AG04449 (cell line): ENCODE data around the gene OR11A1.

Experiments
- CTCF ChIA-PET: fragments of 350-600 bp; formaldehyde crosslinking; extraction: SDS; loops from one replicate; lab custom pipeline; 2021; ENCODE audit warnings: antibody characterized with exemption; lab: Yijun Ruan, JAX
- POLR2A ChIA-PET: fragments of 400-600, 350-600 bp; formaldehyde crosslinking; extraction: SDS; loops from one replicate; lab custom pipeline; 2020; ENCODE audit warnings: antibody characterized with exemption, inconsistent platforms; lab: Yijun Ruan, JAX
- DNase-seq: peaks from one replicate; pipeline ENCODE4 v3.0.0-alpha.2; 2010; ENCODE audit warnings: low read depth, low spot score
- H3K4me3 ChIP-seq: 2 replicates; pipeline ENCODE4 v1.5.1; 2011; ENCODE audit warnings: low read depth, mild to moderate bottlenecking, control low read depth, low read length
- TF ChIP-seq, protein P1 (sequence below): IDR thresholded peaks from one replicate; pipeline ENCODE4 v1.5.1; 2011; ENCODE audit warnings: mild to moderate bottlenecking, moderate library complexity, low read length, control low read depth, inconsistent platforms; ENCODE audit not compliant: insufficient read depth; ENCODE audit errors: missing control alignments

OR11A1 gene

DNA sequence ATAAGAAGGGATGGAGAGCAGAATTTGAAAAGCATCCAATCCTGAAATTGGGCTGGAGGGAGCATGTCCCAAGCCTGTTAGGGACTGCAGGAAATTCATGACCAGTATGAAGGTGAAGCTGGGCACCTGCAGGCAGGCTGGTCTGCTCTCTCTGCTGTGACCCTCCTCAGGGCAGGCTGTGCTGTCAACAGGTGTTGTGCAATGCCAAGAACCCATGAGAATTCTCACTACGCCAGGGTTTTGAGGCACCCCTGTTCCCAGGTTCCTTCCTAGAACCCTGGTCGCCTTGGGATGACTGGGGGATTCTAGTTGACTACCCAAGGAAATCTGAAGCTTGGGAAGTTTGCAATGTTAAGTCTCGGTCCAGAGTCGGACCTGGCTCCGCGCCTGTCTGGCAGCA lies 44.2 kb upstream of the OR11A1 start:
- ChIA-PET POLR2A (no interaction called here), CTCF (no interaction called here)
- TF ChIP-seq, protein P1, sequence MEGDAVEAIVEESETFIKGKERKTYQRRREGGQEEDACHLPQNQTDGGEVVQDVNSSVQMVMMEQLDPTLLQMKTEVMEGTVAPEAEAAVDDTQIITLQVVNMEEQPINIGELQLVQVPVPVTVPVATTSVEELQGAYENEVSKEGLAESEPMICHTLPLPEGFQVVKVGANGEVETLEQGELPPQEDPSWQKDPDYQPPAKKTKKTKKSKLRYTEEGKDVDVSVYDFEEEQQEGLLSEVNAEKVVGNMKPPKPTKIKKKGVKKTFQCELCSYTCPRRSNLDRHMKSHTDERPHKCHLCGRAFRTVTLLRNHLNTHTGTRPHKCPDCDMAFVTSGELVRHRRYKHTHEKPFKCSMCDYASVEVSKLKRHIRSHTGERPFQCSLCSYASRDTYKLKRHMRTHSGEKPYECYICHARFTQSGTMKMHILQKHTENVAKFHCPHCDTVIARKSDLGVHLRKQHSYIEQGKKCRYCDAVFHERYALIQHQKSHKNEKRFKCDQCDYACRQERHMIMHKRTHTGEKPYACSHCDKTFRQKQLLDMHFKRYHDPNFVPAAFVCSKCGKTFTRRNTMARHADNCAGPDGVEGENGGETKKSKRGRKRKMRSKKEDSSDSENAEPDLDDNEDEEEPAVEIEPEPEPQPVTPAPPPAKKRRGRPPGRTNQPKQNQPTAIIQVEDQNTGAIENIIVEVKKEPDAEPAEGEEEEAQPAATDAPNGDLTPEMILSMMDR, result no peak
- no peak for DNase-seq
- no peak overlapping the region for H3K4me3 ChIP-seq

DNA sequence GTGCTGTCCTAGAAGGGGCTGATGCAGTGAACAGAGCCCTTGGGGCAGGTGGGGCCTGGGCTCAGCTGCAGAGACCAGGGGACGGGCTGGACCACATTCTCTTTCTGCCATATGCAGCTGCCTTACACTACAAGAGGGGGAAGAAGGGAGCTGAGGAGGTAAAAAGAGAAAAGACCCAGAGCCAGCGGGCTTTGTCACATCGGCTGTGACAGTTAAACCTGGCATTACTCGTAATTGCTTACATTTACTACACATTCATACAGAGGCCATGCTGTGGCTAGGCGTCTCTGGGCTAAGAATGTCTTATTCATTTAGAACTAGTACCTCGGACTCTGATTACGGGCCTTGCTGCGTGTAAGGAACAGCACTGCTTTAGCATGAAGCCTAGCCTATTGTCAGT lies 43.7 kb upstream of the OR11A1 start:
- no peak overlapping the region for H3K4me3 ChIP-seq
- CTCF ChIA-PET, result no interaction called here
- TF ChIP-seq, protein P1, result no peak
- no peak for DNase-seq
- POLR2A ChIA-PET, result no interaction called here

DNA sequence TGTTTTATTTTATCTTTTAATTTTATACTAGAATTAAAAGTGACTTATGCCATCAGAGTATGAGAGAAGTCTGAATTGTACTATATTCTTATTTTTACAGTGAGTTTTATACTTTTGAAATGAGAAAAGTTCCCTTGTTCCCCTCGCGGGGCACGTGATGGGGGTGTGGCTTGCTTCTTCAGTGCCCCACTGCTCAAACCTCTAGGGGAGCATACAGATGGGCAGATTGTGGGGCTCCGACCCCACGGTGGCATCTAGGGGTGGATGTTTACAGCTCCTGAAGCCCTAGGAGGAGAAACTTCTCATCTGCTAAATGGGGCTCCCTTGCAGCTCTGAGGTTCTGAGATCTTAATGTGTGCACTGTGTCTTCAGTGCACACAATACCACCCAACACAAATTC lies 42.8 kb upstream of the OR11A1 start:
- POLR2A ChIA-PET, result no interaction called here
- H3K4me3 ChIP-seq, result no peak overlapping the region
- CTCF ChIA-PET, result no interaction called here
- no peak for DNase-seq
- TF ChIP-seq, protein P1, result no peak

DNA sequence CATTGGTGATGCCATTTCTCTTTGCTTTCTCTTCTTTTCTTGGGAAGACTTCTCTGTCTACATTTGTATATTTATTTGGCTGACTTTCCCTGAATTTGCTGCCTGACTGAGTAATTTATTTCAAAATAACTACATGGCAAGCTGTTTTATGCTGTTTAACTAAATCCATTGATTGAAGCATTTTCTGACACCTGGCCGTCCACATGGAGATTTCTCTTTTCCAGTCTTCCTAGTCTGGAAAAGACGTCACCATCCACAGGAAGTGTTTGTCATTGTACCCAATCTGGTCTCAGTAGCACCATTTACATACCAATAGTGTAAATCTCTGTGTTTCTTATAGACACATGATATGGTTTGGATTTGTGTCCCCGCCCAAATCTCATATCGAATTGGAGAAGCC lies 40.1 kb upstream of the OR11A1 start:
- no peak overlapping the region for H3K4me3 ChIP-seq
- no peak for DNase-seq
- ChIA-PET CTCF (no interaction called here), POLR2A (no interaction called here)
- TF ChIP-seq, protein P1, result no peak

DNA sequence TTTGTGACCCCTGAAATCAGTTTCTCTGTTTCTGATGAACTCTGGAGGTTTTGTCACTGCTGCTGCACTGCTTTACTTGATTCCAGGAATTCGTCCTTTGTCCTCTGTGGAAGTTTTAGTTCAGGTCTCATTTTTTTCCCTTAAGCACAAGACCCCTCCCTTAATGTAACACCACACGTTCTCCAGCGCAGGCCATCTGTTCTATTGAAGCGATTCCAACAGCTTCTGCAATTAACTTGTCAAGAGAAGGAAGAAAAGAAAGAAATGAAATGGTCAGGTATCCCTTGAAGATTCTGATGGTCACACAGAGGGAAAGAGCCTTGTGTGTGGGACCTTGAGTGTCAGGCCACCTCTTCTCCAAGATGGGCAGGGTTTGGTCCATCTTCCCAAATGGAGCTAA lies 38.7 kb upstream of the OR11A1 start:
- DNase-seq, result no peak
- H3K4me3 ChIP-seq, result no peak overlapping the region
- ChIA-PET POLR2A (no interaction called here), CTCF (no interaction called here)
- TF ChIP-seq, protein P1, result no peak

DNA sequence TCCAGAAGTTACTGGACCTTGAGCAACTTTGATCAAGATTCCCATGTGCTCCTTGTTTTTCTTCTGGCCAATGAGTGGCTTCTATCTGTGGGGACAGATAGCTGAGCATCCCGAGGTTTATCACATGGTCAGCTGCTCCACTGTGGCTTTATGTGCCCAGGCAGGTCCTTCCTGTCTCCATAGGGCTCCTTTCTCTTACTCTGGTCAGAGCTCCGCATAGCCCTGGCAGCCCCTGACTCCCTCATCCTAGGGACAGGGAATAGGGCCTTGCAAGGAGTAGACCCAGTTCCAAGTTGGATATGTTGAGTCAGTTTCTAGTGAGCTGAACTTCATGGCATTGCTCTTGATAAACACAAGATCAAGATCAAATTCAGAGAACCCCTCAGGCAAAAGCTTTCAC lies 37.3 kb upstream of the OR11A1 start:
- no peak overlapping the region for H3K4me3 ChIP-seq
- CTCF ChIA-PET, result no interaction called here
- no peak for DNase-seq
- TF ChIP-seq, protein P1, result no peak
- POLR2A ChIA-PET, result no interaction called here
